Endothelial cell of umbilical vein (primary cell): ENCODE results near the gene EIF2B1. TPM values are rescaled to one million over a fixed set of nuclear protein-coding genes. Genes with fewer than 3 reads are reported as not detected.

Experiments
- BruUV-seq: library from RNA; stranded (reverse); fragments of 400-500 nt; replicated peaks from 2 replicates; lab custom pipeline; 2021; lab: Mats Ljungman, UMichigan
- CTCF ChIA-PET: fragments of 300-600, 350-600 bp; sonication (Branson Sonifier 250); formaldehyde crosslinking; loops from one replicate; lab custom pipeline; 2021; ENCODE audit warnings: antibody characterized with exemption, inconsistent platforms; lab: Charles Lee
- POLR2A ChIA-PET: fragments of 300-600, 350-600 bp; sonication (Branson Sonifier 250); formaldehyde crosslinking; loops from one replicate; lab custom pipeline; 2021; ENCODE audit warnings: antibody characterized with exemption, inconsistent platforms; lab: Charles Lee
- DNase-seq: peaks from one replicate; pipeline ENCODE4 v3.0.0-alpha.2; 2011; ENCODE audit warnings: low read depth, low spot score
- FAIRE-seq: peaks from 2 replicates; lab custom pipeline; 2011; peaks lifted over from hg19 to GRCh38; lab: Jason Lieb, UNC
- H2AFZ ChIP-seq: 2 replicates; pipeline ENCODE4 v1.6.0; 2012; ENCODE audit warnings: low read depth, low read length, control low read depth, inconsistent platforms
- H3K27ac ChIP-seq: 2 replicates; pipeline ENCODE4 v1.5.1; 2011; ENCODE audit warnings: low read depth, mild to moderate bottlenecking, control low read depth, low read length, moderate library complexity; ENCODE audit not compliant: insufficient read depth
- H3K27me3 ChIP-seq, 2 experiments: 2 replicates each; pipeline versions ENCODE4 v1.6.0 to v1.6.1; 2011; ENCODE audit warnings: low read length in 2 of 2, mixed read lengths in 1 of 2; ENCODE audit not compliant: control insufficient read depth in 2 of 2, insufficient read depth in 2 of 2
- H3K36me3 ChIP-seq, 2 experiments: 2 replicates in 1 of 2; 3 replicates in 1 of 2; pipeline ENCODE4 v1.5.1; 2011; ENCODE audit warnings: low read length in 2 of 2, mild to moderate bottlenecking in 1 of 2, moderate library complexity in 1 of 2; ENCODE audit not compliant: control insufficient read depth in 2 of 2, insufficient read depth in 2 of 2; ENCODE audit errors: extremely low read depth in 1 of 2
- H3K4me1 ChIP-seq: 3 replicates; pipeline ENCODE4 v1.5.1; 2011; ENCODE audit warnings: mild to moderate bottlenecking, low read length; ENCODE audit not compliant: control insufficient read depth, insufficient read depth; ENCODE audit errors: extremely low read depth
- H3K4me2 ChIP-seq: 2 replicates; pipeline ENCODE4 v1.6.1; 2011; ENCODE audit warnings: low read length, control low read depth, mixed read lengths; ENCODE audit not compliant: insufficient read depth
- H3K4me3 ChIP-seq, 3 experiments: fragments of 200-600 bp in 1 of 3; sonication (generic), shearing (Covaris generic) in 1 of 3; replicated peaks in 1 of 3; 2 replicates each; pipeline ENCODE4 v1.5.1; 2011 to 2016; ENCODE audit warnings: control low read depth in 3 of 3, low read length in 3 of 3, mild to moderate bottlenecking in 2 of 3, inconsistent platforms in 1 of 3, low read depth in 1 of 3, moderate library complexity in 1 of 3; ENCODE audit not compliant: insufficient read depth in 1 of 3
- H3K79me2 ChIP-seq: 2 replicates; pipeline ENCODE4 v1.6.0; 2012; ENCODE audit warnings: low read length, inconsistent platforms; ENCODE audit not compliant: control insufficient read depth, insufficient read depth
- H3K9ac ChIP-seq: replicated peaks from 2 replicates; pipeline ENCODE3; 2011; ENCODE audit warnings: low read length, control low read depth; ENCODE audit not compliant: insufficient read depth; ENCODE audit errors: extremely low read depth
- H3K9me1 ChIP-seq: replicated peaks from 3 replicates; pipeline ENCODE4 v1.6.0; 2011; ENCODE audit warnings: mild to moderate bottlenecking, low read length; ENCODE audit not compliant: control insufficient read depth, insufficient read depth; ENCODE audit errors: extremely low read depth
- H3K9me3 ChIP-seq: replicated peaks from 2 replicates; pipeline ENCODE4 v1.5.1; 2012; ENCODE audit warnings: low read length, inconsistent platforms; ENCODE audit not compliant: control insufficient read depth, insufficient read depth
- H4K20me1 ChIP-seq: replicated peaks from 2 replicates; pipeline ENCODE3; 2011; ENCODE audit warnings: mild to moderate bottlenecking, low read length; ENCODE audit not compliant: control insufficient read depth, insufficient read depth; ENCODE audit errors: extremely low read depth
- EZH2 ChIP-seq: IDR thresholded peaks from 2 replicates; pipeline ENCODE4 v1.6.1; 2012; ENCODE audit warnings: borderline replicate concordance, low read depth, mild to moderate bottlenecking, moderate library complexity, low read length, inconsistent platforms; ENCODE audit not compliant: severe bottlenecking
- FOS ChIP-seq: IDR thresholded peaks from 2 replicates; pipeline ENCODE4 v1.6.1; 2011; ENCODE audit warnings: mild to moderate bottlenecking, low read length, moderate library complexity, borderline replicate concordance; ENCODE audit not compliant: insufficient read depth
- GATA2 ChIP-seq: IDR thresholded peaks from 2 replicates; pipeline ENCODE4 v1.7.0; 2011; ENCODE audit warnings: low read depth, mild to moderate bottlenecking, moderate library complexity, mixed read lengths, low read length; ENCODE audit not compliant: insufficient read length, insufficient read depth
- JUN ChIP-seq: IDR thresholded peaks from 2 replicates; pipeline ENCODE4 v1.6.1; 2011; ENCODE audit warnings: borderline replicate concordance, low read depth; ENCODE audit not compliant: insufficient read length, insufficient read depth
- MYC ChIP-seq: IDR thresholded peaks from one replicate; pipeline ENCODE4 v1.6.1; 2011; ENCODE audit warnings: mild to moderate bottlenecking, low read depth, low read length
- POLR2A ChIP-seq: IDR thresholded peaks from 2 replicates; pipeline ENCODE4 v1.6.1; 2012; ENCODE audit warnings: low read depth, mild to moderate bottlenecking, control low read depth, low read length
- POLR2AphosphoS5 ChIP-seq: IDR thresholded peaks from 2 replicates; pipeline ENCODE4 v1.6.1; 2012; ENCODE audit warnings: low read depth, mild to moderate bottlenecking, control low read depth, low read length, moderate library complexity; ENCODE audit not compliant: insufficient read depth
- dilution Hi-C: fragments of 300-500 bp; cut with MboI; formaldehyde crosslinking; loops from one replicate; pipeline ENCODE4 v1.15.0; 2019; ENCODE audit warnings: low sequenced_read_pairs; ENCODE audit not compliant: extremely low pct_ligation_motif_present
- intact Hi-C: fragments of 100-400 bp; cut with micrococcal nuclease; formaldehyde crosslinking; loops from one replicate; pipeline ENCODE4 v1.10.0; 2022
- polyA plus RNA-seq, 4 experiments: library from polyadenylated mRNA; depleted of rRNA in 3 of 4; stranded (reverse) in 3 of 4; unstranded in 1 of 4; fragments of >200 nt; gene quantifications; 2 replicates each; pipeline versions ENCODE4 v1.2.1 to v1.2.3, GENCODE V29; 2011 to 2012; ENCODE audit warnings: missing spikeins in 1 of 4
- total RNA-seq: library from RNA; stranded (reverse); gene quantifications from 2 replicates; pipeline ENCODE4 v1.2.3, GENCODE V29; 2021
- TF ChIP-seq, protein P1 (sequence below), 2 donors: IDR thresholded peaks; 1 replicate in 1 of 2; 2 replicates in 1 of 2; pipeline ENCODE4 v1.5.1; 2011; ENCODE audit warnings: low read length in 2 of 2, mild to moderate bottlenecking in 2 of 2, moderate library complexity in 2 of 2, control low read depth in 1 of 2, inconsistent platforms in 1 of 2, low read depth in 1 of 2; ENCODE audit not compliant: insufficient read depth in 1 of 2; ENCODE audit errors: extremely low read depth in 1 of 2
- TF ChIP-seq, protein P2 (sequence below): IDR thresholded peaks from 2 replicates; pipeline ENCODE4 v1.6.1; 2011; ENCODE audit not compliant: insufficient read depth, insufficient read length

EIF2B1 gene
- total and polyA plus RNA-seq, 2 donors (not counting 3 experiments of a cell fraction or from before 2014, with no cell fraction given), result 32.6 to 61.8 TPM

GRCh38 chr12:123648401-123648800, 14.9 kb upstream of the EIF2B1 start:
- H3K36me3 ChIP-seq, result peaks cover 8 to 12% of the 10 kb centered on the region in 2 experiments
- H3K4me3 ChIP-seq, result no peak overlapping the region
- POLR2A ChIA-PET, result no interaction called here
- CTCF ChIA-PET, result no interaction called here
- H3K9me3 ChIP-seq, result no peaks in the 10 kb centered on the region
- H3K4me2 ChIP-seq, result no peak overlapping the region
- FAIRE-seq (no peak), DNase-seq (no peak)
- TF ChIP-seq, protein P1, sequence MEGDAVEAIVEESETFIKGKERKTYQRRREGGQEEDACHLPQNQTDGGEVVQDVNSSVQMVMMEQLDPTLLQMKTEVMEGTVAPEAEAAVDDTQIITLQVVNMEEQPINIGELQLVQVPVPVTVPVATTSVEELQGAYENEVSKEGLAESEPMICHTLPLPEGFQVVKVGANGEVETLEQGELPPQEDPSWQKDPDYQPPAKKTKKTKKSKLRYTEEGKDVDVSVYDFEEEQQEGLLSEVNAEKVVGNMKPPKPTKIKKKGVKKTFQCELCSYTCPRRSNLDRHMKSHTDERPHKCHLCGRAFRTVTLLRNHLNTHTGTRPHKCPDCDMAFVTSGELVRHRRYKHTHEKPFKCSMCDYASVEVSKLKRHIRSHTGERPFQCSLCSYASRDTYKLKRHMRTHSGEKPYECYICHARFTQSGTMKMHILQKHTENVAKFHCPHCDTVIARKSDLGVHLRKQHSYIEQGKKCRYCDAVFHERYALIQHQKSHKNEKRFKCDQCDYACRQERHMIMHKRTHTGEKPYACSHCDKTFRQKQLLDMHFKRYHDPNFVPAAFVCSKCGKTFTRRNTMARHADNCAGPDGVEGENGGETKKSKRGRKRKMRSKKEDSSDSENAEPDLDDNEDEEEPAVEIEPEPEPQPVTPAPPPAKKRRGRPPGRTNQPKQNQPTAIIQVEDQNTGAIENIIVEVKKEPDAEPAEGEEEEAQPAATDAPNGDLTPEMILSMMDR (IDR thresholded peaks at IDR 0.05; ENCODE audit: extremely low read depth in 1 of 2, insufficient read depth in 1 of 2, low read depth in 1 of 2, low read length in 2 of 2), result no peak
- TF ChIP-seq FOS (no peak), MYC (no peak), GATA2 (no peak), EZH2 (no peak), POLR2A (no peak), JUN (no peak), POLR2AphosphoS5 (no peak)
- TF ChIP-seq, protein P2, sequence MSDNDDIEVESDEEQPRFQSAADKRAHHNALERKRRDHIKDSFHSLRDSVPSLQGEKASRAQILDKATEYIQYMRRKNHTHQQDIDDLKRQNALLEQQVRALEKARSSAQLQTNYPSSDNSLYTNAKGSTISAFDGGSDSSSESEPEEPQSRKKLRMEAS, result no peak
- H2AFZ ChIP-seq, result no peak overlapping the region
- no peaks in the 10 kb centered on the region for H3K9me1 ChIP-seq
- intact Hi-C loops (no loop called here), dilution Hi-C loops (no loop called here)
- H3K79me2 ChIP-seq, result no peaks in the 10 kb centered on the region
- BruUV-seq, result no TSS peak
- H3K4me1 ChIP-seq, result no peaks in the 10 kb centered on the region
- H3K27ac ChIP-seq, result no peak overlapping the region
- no peaks in the 10 kb centered on the region for H3K27me3 ChIP-seq
- no peaks in the 10 kb centered on the region for H4K20me1 ChIP-seq
- H3K9ac ChIP-seq, result no peak overlapping the region
